Transverse colon (tissue), 4 donors: Measurements from ENCODE around the gene HPX.

Experiments
- CTCF ChIP-seq, 5 experiments: fragments of 200-600 bp in 3 of 5; fragments of 450-650 bp in 2 of 5; sonication (generic) in 3 of 5; IDR thresholded peaks; 1 replicate in 2 of 5; 2 replicates in 3 of 5; pipeline ENCODE4 v1.5.1; 2016 to 2017; ENCODE audit warnings: antibody characterized with exemption in 5 of 5, inconsistent platforms in 3 of 5, mild to moderate bottlenecking in 2 of 5, moderate library complexity in 1 of 5
- EP300 ChIP-seq: sonication (generic); formaldehyde crosslinking; IDR thresholded peaks from one replicate; pipeline ENCODE4 v1.6.1; 2017; ENCODE audit warnings: antibody characterized with exemption, low read depth
- POLR2A ChIP-seq: fragments of 450-650 bp; IDR thresholded peaks from one replicate; pipeline ENCODE4 v1.6.1; 2016; ENCODE audit warnings: antibody characterized with exemption, mild to moderate bottlenecking, moderate library complexity
- POLR2AphosphoS5 ChIP-seq, 3 donors: sonication (generic); formaldehyde crosslinking; IDR thresholded peaks; one replicate each; pipeline ENCODE4 v1.6.1; 2016; ENCODE audit warnings: antibody characterized with exemption in 3 of 3

DNA sequence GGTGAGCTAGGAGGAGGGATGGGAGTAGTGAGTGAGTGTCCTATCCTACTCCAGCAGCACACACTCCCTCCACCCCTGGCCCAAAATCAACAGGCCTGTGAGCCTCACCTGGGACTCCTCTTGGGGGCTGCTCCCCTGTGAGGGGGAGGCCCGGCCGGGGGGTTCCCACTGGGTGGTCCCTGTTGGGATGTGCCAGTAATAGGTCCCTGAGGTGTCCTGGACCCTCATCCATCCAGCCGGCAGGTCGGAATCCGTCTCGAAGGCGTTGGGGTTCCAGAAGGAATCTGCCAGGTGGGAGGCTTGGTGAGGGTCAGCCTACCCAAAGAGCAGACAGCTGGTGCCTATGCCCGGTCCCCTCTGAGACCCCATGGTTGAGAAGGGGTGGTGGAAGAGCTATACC, 37.2 kb downstream of the HPX start:
- TF ChIP-seq POLR2A (no peak), CTCF (IDR thresholded peaks at IDR 0.05) (no peak), EP300 (no peak), POLR2AphosphoS5 (IDR thresholded peaks at IDR 0.05) (no peak)
